HepG2 (cell line): Measurements from ENCODE around the gene GSTM4. TPM values are rescaled to one million over a fixed set of nuclear protein-coding genes. Genes with fewer than 3 reads are reported as not detected.

Experiments used
- ARNTL ChIP-seq: sonication (generic); formaldehyde crosslinking; IDR thresholded peaks from 2 replicates; pipeline ENCODE4 v1.4.0; 2020; ENCODE audit warnings: mild to moderate bottlenecking, missing genetic modification reagents
- BCL6 ChIP-seq: IDR thresholded peaks from 2 replicates; pipeline ENCODE4 v1.6.1; 2016; ENCODE audit warnings: missing genetic modification reagents, missing compliant biosample characterization
- CEBPB ChIP-seq: IDR thresholded peaks from 2 replicates; pipeline ENCODE4 v1.6.1; 2011; ENCODE audit warnings: low read depth, low read length, improper control_type of control experiment, borderline replicate concordance
- FOXA3 ChIP-seq: IDR thresholded peaks from 2 replicates; pipeline ENCODE4 v1.6.1; 2016; ENCODE audit warnings: missing genetic modification reagents, missing compliant biosample characterization
- GABPA ChIP-seq, 2 experiments: IDR thresholded peaks; 2 replicates each; pipeline ENCODE4 v1.6.1; 2011 to 2016; ENCODE audit warnings: low read depth in 2 of 2, low read length in 1 of 2, missing biosample characterization in 1 of 2, missing genetic modification characterization in 1 of 2
- HHEX ChIP-seq: IDR thresholded peaks from 2 replicates; pipeline ENCODE4 v1.6.1; 2016; ENCODE audit warnings: control low read depth
- NBN ChIP-seq: fragments of 450-650 bp; conservative IDR thresholded peaks from 2 replicates; pipeline ENCODE4 v1.6.1; 2017
- NFATC3 ChIP-seq: sonication (generic); formaldehyde crosslinking; IDR thresholded peaks from 2 replicates; pipeline ENCODE4 v1.5.1; 2020; ENCODE audit warnings: mild to moderate bottlenecking, missing genetic modification reagents
- SKIL ChIP-seq: sonication (generic); formaldehyde crosslinking; IDR thresholded peaks from 2 replicates; pipeline ENCODE4 v1.8.0; 2022; ENCODE audit warnings: missing genetic modification reagents, mild to moderate bottlenecking, moderate library complexity, borderline replicate concordance
- SNAI1 ChIP-seq: sonication (generic); formaldehyde crosslinking; IDR thresholded peaks from 2 replicates; pipeline ENCODE4 v1.5.0; 2020; ENCODE audit warnings: mild to moderate bottlenecking, missing genetic modification reagents, borderline replicate concordance
- SP140L ChIP-seq: sonication (generic); formaldehyde crosslinking; IDR thresholded peaks from 2 replicates; pipeline ENCODE4 v1.4.0; 2020; ENCODE audit warnings: missing genetic modification reagents, borderline replicate concordance
- TCF12 ChIP-seq, 2 experiments: fragments of 450-650 bp in 1 of 2; sonication (generic) in 1 of 2; formaldehyde crosslinking in 1 of 2; IDR thresholded peaks; 2 replicates each; pipeline versions ENCODE4 v1.6.1 to v1.8.0; 2017 to 2022; ENCODE audit warnings: antibody characterized with exemption in 1 of 2, mild to moderate bottlenecking in 1 of 2, missing genetic modification reagents in 1 of 2, moderate library complexity in 1 of 2
- TP53 ChIP-seq: sonication (generic); formaldehyde crosslinking; conservative IDR thresholded peaks from 2 replicates; pipeline ENCODE4 v1.4.0; 2020; ENCODE audit warnings: missing genetic modification reagents
- U2AF1 ChIP-seq: fragments of 200-400 bp; formaldehyde crosslinking; optimal IDR thresholded peaks from 2 replicates; pipeline ENCODE3; 2017; ENCODE audit warnings: mild to moderate bottlenecking, low read depth, low read length
- ZNF207 ChIP-seq: fragments of 450-650 bp; IDR thresholded peaks from 2 replicates; pipeline ENCODE4 v1.6.1; 2016; ENCODE audit warnings: antibody characterized with exemption, borderline replicate concordance
- ZSCAN31 ChIP-seq: sonication (generic); formaldehyde crosslinking; IDR thresholded peaks from 2 replicates; pipeline ENCODE4 v1.5.0; 2020; ENCODE audit warnings: low read depth, mild to moderate bottlenecking, missing genetic modification reagents
- polyA plus RNA-seq, 8 experiments: library from polyadenylated mRNA; depleted of rRNA in 3 of 8; stranded (reverse) in 7 of 8; unstranded in 1 of 8; fragments of >200 nt; fragmentation: Illumina TruSeq in 4 of 8; extraction: Trizol in 4 of 8; gene quantifications; 2 replicates each; pipeline versions ENCODE4 v1.2.1 to v1.2.3, GENCODE V29; 2011 to 2016; ENCODE audit warnings: low read depth in 4 of 8, missing spikeins in 1 of 8, mixed read lengths in 1 of 8; ENCODE audit not compliant: insufficient read depth in 1 of 8
- total RNA-seq, 5 experiments: library from RNA; depleted of rRNA; stranded (reverse); fragments of >200 nt; fragmentation: Illumina TruSeq; extraction: Trizol; gene quantifications; 2 replicates each; pipeline ENCODE4 v1.2.3, GENCODE V29; 2016; ENCODE audit warnings: low read depth in 1 of 5
- TF ChIP-seq, protein P1 (sequence below): sonication (generic); formaldehyde crosslinking; IDR thresholded peaks from 2 replicates; pipeline ENCODE4 v1.4.0; 2020; ENCODE audit warnings: missing genetic modification reagents, mild to moderate bottlenecking, borderline replicate concordance
- TF ChIP-seq, protein P2 (sequence below): sonication (generic); formaldehyde crosslinking; IDR thresholded peaks from 2 replicates; pipeline ENCODE4 v1.4.0; 2020; ENCODE audit warnings: missing genetic modification reagents

Gene GSTM4
- total and polyA plus RNA-seq, 2 of the 13 experiments (the other 11 are each of a cell fraction or from before 2014, with no cell fraction given), result 25.3 to 40.8 TPM

GRCh38 chr1:109655615-109656519 is at the start of gene GSTM4 (continued):
- TF ChIP-seq SKIL (no peak), BCL6 (no peak), TP53 (no peak), TCF12 (IDR thresholded peaks at IDR 0.05) (no peak), TCF12 (CRISPR knock-in tag; IDR thresholded peaks at IDR 0.05) (0 out of 2 replicates have a peak, but pooled peaks have one; percentile 61), HHEX (CRISPR knock-in tag) (no peak), GABPA (IDR thresholded peaks at IDR 0.05; ENCODE audit: low read depth, low read length) (no peak), GABPA (CRISPR knock-in tag; IDR thresholded peaks at IDR 0.05; ENCODE audit: low read depth) (peak; percentile 62), CEBPB (no peak), FOXA3 (CRISPR knock-in tag) (peak; percentile 31; the same call in 1 of the 2 replicates), U2AF1 (no peak), ZNF207 (no peak), NFATC3 (CRISPR knock-in tag) (peak; percentile 57; the same call in 1 of the 2 replicates), ZSCAN31 (CRISPR knock-in tag) (0 out of 2 replicates have a peak, but pooled peaks have one; percentile 36), NBN (no peak), SP140L (CRISPR knock-in tag) (0 out of 2 replicates have a peak, but pooled peaks have one; percentile 33), SNAI1 (peak; percentile 72; the same call in 1 of the 2 replicates), ARNTL (peak; percentile 85; the same call in 1 of the 2 replicates)
- TF ChIP-seq, protein P1, sequence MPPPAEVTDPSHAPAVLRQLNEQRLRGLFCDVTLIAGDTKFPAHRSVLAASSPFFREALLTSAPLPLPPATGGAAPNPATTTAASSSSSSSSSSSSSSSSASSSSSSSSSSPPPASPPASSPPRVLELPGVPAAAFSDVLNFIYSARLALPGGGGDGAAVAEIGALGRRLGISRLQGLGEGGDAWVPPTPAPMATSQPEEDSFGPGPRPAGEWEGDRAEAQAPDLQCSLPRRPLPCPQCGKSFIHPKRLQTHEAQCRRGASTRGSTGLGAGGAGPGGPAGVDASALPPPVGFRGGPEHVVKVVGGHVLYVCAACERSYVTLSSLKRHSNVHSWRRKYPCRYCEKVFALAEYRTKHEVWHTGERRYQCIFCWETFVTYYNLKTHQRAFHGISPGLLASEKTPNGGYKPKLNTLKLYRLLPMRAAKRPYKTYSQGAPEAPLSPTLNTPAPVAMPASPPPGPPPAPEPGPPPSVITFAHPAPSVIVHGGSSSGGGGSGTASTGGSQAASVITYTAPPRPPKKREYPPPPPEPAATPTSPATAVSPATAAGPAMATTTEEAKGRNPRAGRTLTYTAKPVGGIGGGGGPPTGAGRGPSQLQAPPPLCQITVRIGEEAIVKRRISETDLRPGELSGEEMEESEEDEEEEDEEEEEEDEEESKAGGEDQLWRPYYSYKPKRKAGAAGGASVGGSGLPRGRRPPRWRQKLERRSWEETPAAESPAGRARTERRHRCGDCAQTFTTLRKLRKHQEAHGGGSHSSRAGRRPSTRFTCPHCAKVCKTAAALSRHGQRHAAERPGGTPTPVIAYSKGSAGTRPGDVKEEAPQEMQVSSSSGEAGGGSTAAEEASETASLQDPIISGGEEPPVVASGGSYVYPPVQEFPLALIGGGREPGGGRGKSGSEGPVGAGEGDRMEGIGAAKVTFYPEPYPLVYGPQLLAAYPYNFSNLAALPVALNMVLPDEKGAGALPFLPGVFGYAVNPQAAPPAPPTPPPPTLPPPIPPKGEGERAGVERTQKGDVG (CRISPR knock-in tag), result peak; percentile 40; the same call in 1 of the 2 replicates
- TF ChIP-seq, protein P2, sequence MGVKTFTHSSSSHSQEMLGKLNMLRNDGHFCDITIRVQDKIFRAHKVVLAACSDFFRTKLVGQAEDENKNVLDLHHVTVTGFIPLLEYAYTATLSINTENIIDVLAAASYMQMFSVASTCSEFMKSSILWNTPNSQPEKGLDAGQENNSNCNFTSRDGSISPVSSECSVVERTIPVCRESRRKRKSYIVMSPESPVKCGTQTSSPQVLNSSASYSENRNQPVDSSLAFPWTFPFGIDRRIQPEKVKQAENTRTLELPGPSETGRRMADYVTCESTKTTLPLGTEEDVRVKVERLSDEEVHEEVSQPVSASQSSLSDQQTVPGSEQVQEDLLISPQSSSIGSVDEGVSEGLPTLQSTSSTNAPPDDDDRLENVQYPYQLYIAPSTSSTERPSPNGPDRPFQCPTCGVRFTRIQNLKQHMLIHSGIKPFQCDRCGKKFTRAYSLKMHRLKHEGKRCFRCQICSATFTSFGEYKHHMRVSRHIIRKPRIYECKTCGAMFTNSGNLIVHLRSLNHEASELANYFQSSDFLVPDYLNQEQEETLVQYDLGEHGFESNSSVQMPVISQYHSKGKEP (CRISPR knock-in tag), result no peak
